ENCODE results near the gene TCERG1.
"Not testable (repeated sequence)": the region's sequence is repeated elsewhere in the genome, so short reads cannot be mapped to it uniquely, and the experiment has no call there.

Gene TCERG1

DNA sequence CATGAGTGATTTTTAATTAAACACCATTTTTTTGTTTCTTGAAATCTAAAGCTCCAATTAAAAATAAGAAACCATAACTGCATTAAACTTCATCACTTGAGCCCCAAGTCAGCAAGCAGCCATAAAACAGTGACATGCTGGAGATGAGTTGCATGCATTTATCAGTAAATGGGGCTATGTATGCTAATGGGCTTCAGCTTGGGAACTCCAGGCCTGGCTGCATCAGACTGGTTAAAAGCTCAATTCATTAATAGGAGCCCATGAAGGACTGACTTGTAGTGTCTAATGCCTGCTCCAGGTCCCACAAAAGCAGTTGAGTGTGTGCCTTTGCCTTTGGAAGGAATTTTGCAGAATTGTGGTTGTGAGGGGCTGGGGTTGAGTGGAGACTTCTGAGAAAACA is 102.5 kb downstream of the TCERG1 start:
- Histone ChIP-seq H3K4me1 (ENCODE audit: control insufficient read depth in 1 of 2, insufficient read depth in 1 of 2, low read depth in 1 of 2, low read length in 1 of 2) (no peaks in the 10 kb centered on the region), H3K27me3 (peaks cover 18% of the 10 kb centered on the region), H3K27ac (no peak overlapping the region), H3K36me3 (no peaks in the 10 kb centered on the region), H3K9me3 (no peaks in the 10 kb centered on the region), H3K4me3 (ENCODE audit: low read depth in 1 of 2, low read length in 1 of 2) (no peak overlapping the region)
- TF ChIP-seq, protein P1, sequence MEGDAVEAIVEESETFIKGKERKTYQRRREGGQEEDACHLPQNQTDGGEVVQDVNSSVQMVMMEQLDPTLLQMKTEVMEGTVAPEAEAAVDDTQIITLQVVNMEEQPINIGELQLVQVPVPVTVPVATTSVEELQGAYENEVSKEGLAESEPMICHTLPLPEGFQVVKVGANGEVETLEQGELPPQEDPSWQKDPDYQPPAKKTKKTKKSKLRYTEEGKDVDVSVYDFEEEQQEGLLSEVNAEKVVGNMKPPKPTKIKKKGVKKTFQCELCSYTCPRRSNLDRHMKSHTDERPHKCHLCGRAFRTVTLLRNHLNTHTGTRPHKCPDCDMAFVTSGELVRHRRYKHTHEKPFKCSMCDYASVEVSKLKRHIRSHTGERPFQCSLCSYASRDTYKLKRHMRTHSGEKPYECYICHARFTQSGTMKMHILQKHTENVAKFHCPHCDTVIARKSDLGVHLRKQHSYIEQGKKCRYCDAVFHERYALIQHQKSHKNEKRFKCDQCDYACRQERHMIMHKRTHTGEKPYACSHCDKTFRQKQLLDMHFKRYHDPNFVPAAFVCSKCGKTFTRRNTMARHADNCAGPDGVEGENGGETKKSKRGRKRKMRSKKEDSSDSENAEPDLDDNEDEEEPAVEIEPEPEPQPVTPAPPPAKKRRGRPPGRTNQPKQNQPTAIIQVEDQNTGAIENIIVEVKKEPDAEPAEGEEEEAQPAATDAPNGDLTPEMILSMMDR (IDR thresholded peaks at IDR 0.05) = no peak

DNA sequence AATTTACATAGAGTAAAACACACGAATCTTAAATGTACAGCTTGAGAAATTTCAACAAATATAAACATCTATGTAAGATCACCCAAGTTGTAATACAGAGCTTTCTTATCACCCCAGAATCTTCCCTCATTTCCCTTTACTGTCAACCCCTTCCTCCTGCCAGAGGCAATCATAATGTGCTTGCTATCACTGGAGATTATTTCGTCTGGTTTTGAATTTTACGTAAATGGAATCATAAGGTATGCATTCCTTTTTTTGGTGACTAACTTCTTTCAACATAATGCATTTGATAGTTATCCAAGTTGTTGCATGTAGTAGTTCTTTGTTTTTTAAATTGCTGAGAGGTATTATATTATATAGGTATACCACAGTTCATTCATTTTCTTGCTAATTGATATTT is 106.3 kb downstream of the TCERG1 start:
- no peak overlapping the region for H3K4me3 ChIP-seq (ENCODE audit: low read depth in 1 of 2, low read length in 1 of 2)
- peaks cover 12% of the 10 kb centered on the region for H3K27me3 ChIP-seq
- H3K9me3 ChIP-seq = no peaks in the 10 kb centered on the region
- no peaks in the 10 kb centered on the region for H3K4me1 ChIP-seq (ENCODE audit: control insufficient read depth in 1 of 2, insufficient read depth in 1 of 2, low read depth in 1 of 2, low read length in 1 of 2)
- TF ChIP-seq, protein P1 (IDR thresholded peaks at IDR 0.05) = no peak
- H3K36me3 ChIP-seq = no peaks in the 10 kb centered on the region
- no peak overlapping the region for H3K27ac ChIP-seq

DNA sequence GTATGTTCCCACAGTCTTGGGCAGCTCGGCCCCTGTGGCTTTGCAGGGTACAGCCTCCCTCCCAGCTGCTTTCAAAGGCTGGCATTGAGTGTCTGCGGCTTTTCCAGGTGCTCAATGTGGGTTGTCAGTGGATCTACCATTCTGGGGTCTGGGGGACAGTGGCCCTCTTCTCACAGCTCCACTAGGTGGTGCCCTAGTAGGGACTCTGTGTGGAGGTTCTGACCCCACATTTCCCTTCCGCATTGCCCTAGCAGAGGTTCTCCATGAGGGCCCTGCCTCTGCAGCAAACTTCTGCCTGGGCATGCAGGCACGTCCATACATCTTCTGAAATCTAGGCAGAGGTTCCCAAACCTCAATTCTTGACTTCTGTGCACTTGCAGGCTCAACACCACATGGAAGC is 109.8 kb downstream of the TCERG1 start:
- not testable (repeated sequence) for H3K9me3 ChIP-seq; H3K27me3 ChIP-seq; H3K4me3 ChIP-seq (ENCODE audit: low read depth in 1 of 2, low read length in 1 of 2); H3K27ac ChIP-seq; H3K4me1 ChIP-seq (ENCODE audit: control insufficient read depth in 1 of 2, insufficient read depth in 1 of 2, low read depth in 1 of 2, low read length in 1 of 2); H3K36me3 ChIP-seq

DNA sequence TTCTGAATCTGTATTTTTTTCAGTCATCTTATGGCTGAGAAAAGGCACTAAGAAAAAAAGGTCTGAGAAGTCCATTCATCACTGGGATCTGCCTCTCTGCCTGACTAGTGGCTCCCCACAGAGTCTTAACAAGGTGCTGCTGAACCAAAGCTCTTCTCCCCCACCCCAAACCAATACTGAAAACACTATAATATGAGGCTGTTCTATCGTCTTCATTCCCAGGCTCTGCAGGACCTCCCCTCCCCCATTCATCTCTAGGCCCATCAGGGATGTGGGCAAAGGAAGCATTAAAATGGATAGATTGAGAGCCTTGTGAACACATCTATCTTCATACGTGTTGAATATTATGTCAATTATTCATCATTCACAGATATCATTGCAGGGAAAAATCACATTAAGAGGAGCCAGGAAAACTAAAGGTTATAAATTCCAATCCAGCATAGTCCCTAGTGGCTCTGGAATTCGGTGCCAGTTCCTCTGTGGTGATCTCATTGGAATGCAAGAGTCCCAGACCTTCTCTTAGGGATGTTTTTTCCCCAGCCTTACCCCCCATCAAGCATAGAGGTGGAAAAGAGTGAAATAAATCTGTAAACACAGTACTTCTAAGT is 113.2 kb downstream of the TCERG1 start:
- no peaks in the 10 kb centered on the region for H3K9me3 ChIP-seq
- H3K27ac ChIP-seq = no peak overlapping the region
- TF ChIP-seq, protein P1 (IDR thresholded peaks at IDR 0.05) = no peak
- no peaks in the 10 kb centered on the region for H3K4me1 ChIP-seq (ENCODE audit: control insufficient read depth in 1 of 2, insufficient read depth in 1 of 2, low read depth in 1 of 2, low read length in 1 of 2)
- no peaks in the 10 kb centered on the region for H3K27me3 ChIP-seq
- no peak overlapping the region for H3K4me3 ChIP-seq (ENCODE audit: low read depth in 1 of 2, low read length in 1 of 2)
- no peaks in the 10 kb centered on the region for H3K36me3 ChIP-seq
